Smooth muscle cell (in vitro differentiated cells): ENCODE results near the gene RAB36. TPM values are rescaled to one million over a fixed set of nuclear protein-coding genes. Genes with fewer than 3 reads are reported as not detected.
A peak's percentile ranks its signal among the peaks of the same experiment; 100 is the strongest.

Source experiments
- DNase-seq: peaks from one replicate; lab custom pipeline; 2025; ENCODE audit not compliant: unreplicated experiment; lab: John Stamatoyannopoulos, UW
- H2AFZ ChIP-seq: fragments of 200-600 bp; sonication (generic); 2 replicates; pipeline ENCODE4 v1.6.0; 2016; ENCODE audit warnings: antibody characterized with exemption, low read depth, mild to moderate bottlenecking
- H3F3A ChIP-seq: fragments of 200-600 bp; sonication (generic); 2 replicates; pipeline ENCODE4 v1.6.0; 2017; ENCODE audit warnings: antibody characterized with exemption, low read depth
- H3K27ac ChIP-seq: fragments of 200-600 bp; sonication (generic); 2 replicates; pipeline ENCODE4 v1.5.1; 2016; ENCODE audit warnings: low read depth, mild to moderate bottlenecking
- H3K27me3 ChIP-seq: fragments of 200-600 bp; sonication (generic); 2 replicates; pipeline ENCODE4 v1.6.1; 2016; ENCODE audit warnings: low read depth, mild to moderate bottlenecking
- H3K36me3 ChIP-seq: fragments of 200-600 bp; sonication (generic); 2 replicates; pipeline ENCODE4 v1.5.1; 2016; ENCODE audit warnings: low read depth
- H3K4me1 ChIP-seq: fragments of 200-600 bp; sonication (generic); 2 replicates; pipeline ENCODE4 v1.5.1; 2016; ENCODE audit warnings: low read depth
- H3K4me2 ChIP-seq: fragments of 200-600 bp; sonication (generic); 2 replicates; pipeline ENCODE4 v1.6.0; 2016; ENCODE audit warnings: mild to moderate bottlenecking
- H3K4me3 ChIP-seq: fragments of 200-600 bp; sonication (generic); 2 replicates; pipeline ENCODE4 v1.5.1; 2016; ENCODE audit warnings: mild to moderate bottlenecking
- H3K79me2 ChIP-seq: fragments of 200-600 bp; sonication (generic); 2 replicates; pipeline ENCODE4 v1.6.0; 2016; ENCODE audit warnings: low read depth, mild to moderate bottlenecking
- H3K9ac ChIP-seq: fragments of 200-600 bp; sonication (generic); 2 replicates; pipeline ENCODE4 v1.6.0; 2016; ENCODE audit warnings: low read depth
- H3K9me3 ChIP-seq: fragments of 200-600 bp; sonication (generic); replicated peaks from 2 replicates; pipeline ENCODE4 v1.5.1; 2016; ENCODE audit warnings: low read depth
- H4K20me1 ChIP-seq: fragments of 200-600 bp; sonication (generic); 2 replicates; pipeline ENCODE4 v1.6.0; 2016; ENCODE audit warnings: low read depth
- whole genome bisulfite sequencing: methylation state at CpG from one replicate; pipeline ENCODE4 v1.1.7; 2016; ENCODE audit warnings: low lambda C conversion rate; 5-methylcytosine and 5-hydroxymethylcytosine counted together
- polyA plus RNA-seq: library from polyadenylated mRNA; unstranded; fragments of >200 nt; fragmentation: Nextera tagmentation; extraction: Ambion mirVana; gene quantifications from 2 replicates; pipeline ENCODE4 v1.2.1, GENCODE V29; 2016
- total RNA-seq: library from RNA; depleted of rRNA; stranded (reverse); fragments of >200 nt; gene quantifications from 2 replicates; pipeline ENCODE4 v1.2.3, GENCODE V29; 2014
- TF ChIP-seq, protein P1 (sequence below): fragments of 200-600 bp; sonication (generic); IDR thresholded peaks from 2 replicates; pipeline ENCODE4 v1.5.1; 2017; ENCODE audit warnings: borderline replicate concordance, mild to moderate bottlenecking, antibody characterized with exemption; ENCODE audit not compliant: insufficient read depth, poor library complexity, severe bottlenecking

Gene RAB36
- total and polyA plus RNA-seq, 2 experiments from 2014 or later = 1.9 to 2.0 TPM

DNA sequence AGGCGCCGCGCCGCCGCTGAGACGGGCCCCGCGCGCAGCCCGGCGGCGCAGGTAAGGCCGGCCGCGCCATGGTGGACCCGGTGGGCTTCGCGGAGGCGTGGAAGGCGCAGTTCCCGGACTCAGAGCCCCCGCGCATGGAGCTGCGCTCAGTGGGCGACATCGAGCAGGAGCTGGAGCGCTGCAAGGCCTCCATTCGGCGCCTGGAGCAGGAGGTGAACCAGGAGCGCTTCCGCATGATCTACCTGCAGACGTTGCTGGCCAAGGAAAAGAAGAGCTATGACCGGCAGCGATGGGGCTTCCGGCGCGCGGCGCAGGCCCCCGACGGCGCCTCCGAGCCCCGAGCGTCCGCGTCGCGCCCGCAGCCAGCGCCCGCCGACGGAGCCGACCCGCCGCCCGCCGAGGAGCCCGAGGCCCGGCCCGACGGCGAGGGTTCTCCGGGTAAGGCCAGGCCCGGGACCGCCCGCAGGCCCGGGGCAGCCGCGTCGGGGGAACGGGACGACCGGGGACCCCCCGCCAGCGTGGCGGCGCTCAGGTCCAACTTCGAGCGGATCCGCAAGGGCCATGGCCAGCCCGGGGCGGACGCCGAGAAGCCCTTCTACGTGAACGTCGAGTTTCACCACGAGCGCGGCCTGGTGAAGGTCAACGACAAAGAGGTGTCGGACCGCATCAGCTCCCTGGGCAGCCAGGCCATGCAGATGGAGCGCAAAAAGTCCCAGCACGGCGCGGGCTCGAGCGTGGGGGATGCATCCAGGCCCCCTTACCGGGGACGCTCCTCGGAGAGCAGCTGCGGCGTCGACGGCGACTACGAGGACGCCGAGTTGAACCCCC, 35.8 kb downstream of the RAB36 start:
- Histone ChIP-seq H3K4me2 (peak overlapping the region; percentile 77), H3K4me3 (peak overlapping the region; percentile 54), H3K9me3 (no peaks in the 10 kb centered on the region), H3K36me3 (no peaks in the 10 kb centered on the region), H3K27me3 (no peaks in the 10 kb centered on the region), H3K27ac (no peak overlapping the region), H2AFZ (no peak overlapping the region), H3K79me2 (peaks cover 32% of the 10 kb centered on the region), H4K20me1 (peaks cover 49% of the 10 kb centered on the region), H3K9ac (no peak overlapping the region), H3K4me1 (peaks cover 20% of the 10 kb centered on the region), H3F3A (peaks cover 2% of the 10 kb centered on the region)
- TF ChIP-seq, protein P1, sequence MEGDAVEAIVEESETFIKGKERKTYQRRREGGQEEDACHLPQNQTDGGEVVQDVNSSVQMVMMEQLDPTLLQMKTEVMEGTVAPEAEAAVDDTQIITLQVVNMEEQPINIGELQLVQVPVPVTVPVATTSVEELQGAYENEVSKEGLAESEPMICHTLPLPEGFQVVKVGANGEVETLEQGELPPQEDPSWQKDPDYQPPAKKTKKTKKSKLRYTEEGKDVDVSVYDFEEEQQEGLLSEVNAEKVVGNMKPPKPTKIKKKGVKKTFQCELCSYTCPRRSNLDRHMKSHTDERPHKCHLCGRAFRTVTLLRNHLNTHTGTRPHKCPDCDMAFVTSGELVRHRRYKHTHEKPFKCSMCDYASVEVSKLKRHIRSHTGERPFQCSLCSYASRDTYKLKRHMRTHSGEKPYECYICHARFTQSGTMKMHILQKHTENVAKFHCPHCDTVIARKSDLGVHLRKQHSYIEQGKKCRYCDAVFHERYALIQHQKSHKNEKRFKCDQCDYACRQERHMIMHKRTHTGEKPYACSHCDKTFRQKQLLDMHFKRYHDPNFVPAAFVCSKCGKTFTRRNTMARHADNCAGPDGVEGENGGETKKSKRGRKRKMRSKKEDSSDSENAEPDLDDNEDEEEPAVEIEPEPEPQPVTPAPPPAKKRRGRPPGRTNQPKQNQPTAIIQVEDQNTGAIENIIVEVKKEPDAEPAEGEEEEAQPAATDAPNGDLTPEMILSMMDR = no peak
- WGBS = 4% methylated on average over 102 of the region's 112 CpGs
- DNase-seq = no peak

DNA sequence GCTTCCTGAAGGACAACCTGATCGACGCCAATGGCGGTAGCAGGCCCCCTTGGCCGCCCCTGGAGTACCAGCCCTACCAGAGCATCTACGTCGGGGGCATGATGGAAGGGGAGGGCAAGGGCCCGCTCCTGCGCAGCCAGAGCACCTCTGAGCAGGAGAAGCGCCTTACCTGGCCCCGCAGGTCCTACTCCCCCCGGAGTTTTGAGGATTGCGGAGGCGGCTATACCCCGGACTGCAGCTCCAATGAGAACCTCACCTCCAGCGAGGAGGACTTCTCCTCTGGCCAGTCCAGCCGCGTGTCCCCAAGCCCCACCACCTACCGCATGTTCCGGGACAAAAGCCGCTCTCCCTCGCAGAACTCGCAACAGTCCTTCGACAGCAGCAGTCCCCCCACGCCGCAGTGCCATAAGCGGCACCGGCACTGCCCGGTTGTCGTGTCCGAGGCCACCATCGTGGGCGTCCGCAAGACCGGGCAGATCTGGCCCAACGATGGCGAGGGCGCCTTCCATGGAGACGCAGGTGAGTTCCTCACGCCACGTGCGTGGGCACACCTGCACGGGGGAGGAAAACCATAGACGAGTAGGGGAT, 36.5 kb downstream of the RAB36 start:
- WGBS = 28% methylated on average over 43 of the region's 43 CpGs
- H3K4me3 ChIP-seq = peak overlapping the region; percentile 54
- H2AFZ ChIP-seq = no peak overlapping the region
- peaks cover 20% of the 10 kb centered on the region for H3K4me1 ChIP-seq
- peaks cover 2% of the 10 kb centered on the region for H3F3A ChIP-seq
- peaks cover 56% of the 10 kb centered on the region for H4K20me1 ChIP-seq
- no peak for DNase-seq
- no peak overlapping the region for H3K9ac ChIP-seq
- H3K27ac ChIP-seq = no peak overlapping the region
- peaks cover 39% of the 10 kb centered on the region for H3K79me2 ChIP-seq
- no peaks in the 10 kb centered on the region for H3K27me3 ChIP-seq
- H3K4me2 ChIP-seq = peak overlapping the region; percentile 77
- no peaks in the 10 kb centered on the region for H3K36me3 ChIP-seq
- H3K9me3 ChIP-seq = no peaks in the 10 kb centered on the region
- TF ChIP-seq, protein P1 = no peak

DNA sequence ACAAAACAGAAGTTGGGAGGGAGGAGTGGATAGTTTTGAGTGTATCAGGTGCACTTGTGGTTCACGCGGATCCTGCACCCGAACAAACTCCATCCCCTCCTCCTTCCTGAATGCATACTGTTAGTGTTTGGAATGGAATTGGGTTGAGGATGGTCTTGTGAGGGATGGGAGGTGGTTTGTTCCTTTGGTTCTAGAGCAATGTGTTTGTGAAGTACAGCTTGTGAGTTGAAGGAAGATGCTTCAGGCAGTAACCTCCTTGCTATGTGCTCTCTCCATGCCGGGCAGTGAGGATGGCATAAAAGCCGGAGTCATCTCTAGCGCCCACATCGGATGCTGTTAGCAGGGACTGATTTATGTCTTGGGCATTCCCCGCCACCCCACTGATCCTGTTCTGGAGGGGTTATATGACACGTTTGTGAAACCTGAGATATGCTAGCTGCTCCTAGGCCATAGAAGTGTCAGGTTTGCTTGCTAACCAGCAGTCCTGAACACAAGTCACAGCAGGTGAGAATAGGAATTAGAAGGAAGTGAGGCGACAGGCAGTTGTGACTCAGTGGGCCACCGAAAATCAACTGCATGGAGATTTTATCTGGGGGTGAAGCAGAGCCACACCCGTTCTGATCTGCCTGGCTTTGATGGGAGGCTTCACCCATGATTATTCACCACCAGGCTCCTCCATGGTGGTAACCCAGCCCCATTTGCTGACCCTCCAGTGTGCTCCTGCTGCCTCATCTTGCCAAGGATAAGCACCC, 37.2 kb downstream of the RAB36 start:
- H3K4me3 ChIP-seq = peak overlapping the region; percentile 54
- H3K9me3 ChIP-seq = no peaks in the 10 kb centered on the region
- no peak overlapping the region for H3K27ac ChIP-seq
- H3K27me3 ChIP-seq = no peaks in the 10 kb centered on the region
- TF ChIP-seq, protein P1 = no peak
- H3K4me1 ChIP-seq = peaks cover 20% of the 10 kb centered on the region
- peak overlapping the region; percentile 77 for H3K4me2 ChIP-seq
- H2AFZ ChIP-seq = no peak overlapping the region
- DNase-seq = no peak
- peaks cover 2% of the 10 kb centered on the region for H3F3A ChIP-seq
- peaks cover 42% of the 10 kb centered on the region for H3K79me2 ChIP-seq
- WGBS = 24% methylated on average over 12 of the region's 12 CpGs
- peaks cover 63% of the 10 kb centered on the region for H4K20me1 ChIP-seq
- H3K36me3 ChIP-seq = no peaks in the 10 kb centered on the region
- no peak overlapping the region for H3K9ac ChIP-seq
